Keratinocyte (primary cell): Measurements from ENCODE around the gene ERI2. TPM values are rescaled to one million over a fixed set of nuclear protein-coding genes. Genes with fewer than 3 reads are reported as not detected.

Source experiments
- DNase-seq: peaks from one replicate; pipeline ENCODE4 v3.0.0-alpha.2; 2011; ENCODE audit warnings: low read depth, missing footprints, low spot score
- FAIRE-seq: peaks from 2 replicates; lab custom pipeline; 2011; peaks lifted over from hg19 to GRCh38; lab: Jason Lieb, UNC
- H2AFZ ChIP-seq: 2 replicates; pipeline ENCODE4 v1.6.0; 2012; ENCODE audit warnings: low read length, control low read depth, inconsistent platforms; ENCODE audit not compliant: control insufficient read depth
- H3K27ac ChIP-seq: 2 replicates; pipeline ENCODE4 v1.5.1; 2011; ENCODE audit warnings: low read length; ENCODE audit not compliant: control insufficient read depth, insufficient read depth
- H3K27me3 ChIP-seq: 3 replicates; pipeline ENCODE4 v1.6.0; 2011; ENCODE audit warnings: low read length; ENCODE audit not compliant: control insufficient read depth, insufficient read depth; ENCODE audit errors: extremely low read depth
- H3K36me3 ChIP-seq, 2 experiments: 2 replicates in 1 of 2; 3 replicates in 1 of 2; pipeline ENCODE4 v1.5.1; 2011; ENCODE audit warnings: low read length in 2 of 2, mild to moderate bottlenecking in 1 of 2; ENCODE audit not compliant: control insufficient read depth in 2 of 2, insufficient read depth in 2 of 2; ENCODE audit errors: extremely low read depth in 1 of 2
- H3K4me1 ChIP-seq: 3 replicates; pipeline ENCODE4 v1.5.1; 2011; ENCODE audit warnings: low read length; ENCODE audit not compliant: control insufficient read depth, insufficient read depth; ENCODE audit errors: extremely low read depth
- H3K4me2 ChIP-seq: 3 replicates; pipeline ENCODE4 v1.6.0; 2011; ENCODE audit warnings: low read depth, low read length; ENCODE audit not compliant: control insufficient read depth, insufficient read depth; ENCODE audit errors: extremely low read depth
- H3K4me3 ChIP-seq, 3 experiments: fragments of 200-600 bp in 1 of 3; sonication (generic) in 1 of 3; 2 replicates in 2 of 3; 3 replicates in 1 of 3; pipeline ENCODE4 v1.5.1; 2011 to 2016; ENCODE audit warnings: low read length in 3 of 3, mild to moderate bottlenecking in 3 of 3, control low read depth in 2 of 3, inconsistent platforms in 1 of 3, low read depth in 1 of 3, mixed read lengths in 1 of 3, mixed run types in 1 of 3, moderate library complexity in 1 of 3; ENCODE audit not compliant: control insufficient read depth in 2 of 3, insufficient read depth in 2 of 3; ENCODE audit errors: extremely low read depth in 1 of 3
- H3K79me2 ChIP-seq: 2 replicates; pipeline ENCODE4 v1.6.0; 2012; ENCODE audit warnings: low read length; ENCODE audit not compliant: control insufficient read depth, insufficient read depth
- H3K9ac ChIP-seq: 3 replicates; pipeline ENCODE4 v1.6.0; 2011; ENCODE audit warnings: low read length; ENCODE audit not compliant: control insufficient read depth, insufficient read depth; ENCODE audit errors: extremely low read depth
- H3K9me1 ChIP-seq: 3 replicates; pipeline ENCODE4 v1.6.0; 2011; ENCODE audit warnings: low read length; ENCODE audit not compliant: control insufficient read depth, insufficient read depth; ENCODE audit errors: extremely low read depth
- H3K9me3 ChIP-seq: 2 replicates; pipeline ENCODE4 v1.5.1; 2012; ENCODE audit warnings: low read depth, low read length; ENCODE audit not compliant: control insufficient read depth
- H4K20me1 ChIP-seq: 3 replicates; pipeline ENCODE4 v1.6.0; 2011; ENCODE audit warnings: low read length; ENCODE audit not compliant: control insufficient read depth, insufficient read depth; ENCODE audit errors: extremely low read depth
- EZH2 ChIP-seq: IDR thresholded peaks from one replicate; pipeline ENCODE4 v1.6.1; 2012; ENCODE audit warnings: inconsistent platforms, mild to moderate bottlenecking, low read length, moderate library complexity
- dilution Hi-C: fragments of 300-500 bp; cut with MboI; formaldehyde crosslinking; loops from one replicate; pipeline ENCODE4 v1.7.0; 2020; ENCODE audit warnings: low sequenced_read_pairs; ENCODE audit not compliant: extremely low pct_ligation_motif_present
- polyA plus RNA-seq, 5 experiments: library from polyadenylated mRNA; depleted of rRNA in 3 of 5; stranded (reverse) in 3 of 5; stranded (forward) in 1 of 5; unstranded in 1 of 5; fragments of >200 nt; gene quantifications; 1 replicate in 1 of 5; 2 replicates in 3 of 5; 3 replicates in 1 of 5; pipeline versions ENCODE4 v1.2.1 to v1.2.3, GENCODE V29; 2011 to 2012; ENCODE audit warnings: missing spikeins in 2 of 5, low read depth in 1 of 5, low replicate concordance in 1 of 5
- TF ChIP-seq, protein P1 (sequence below), 3 experiments: IDR thresholded peaks in 1 of 3; conservative IDR thresholded peaks in 1 of 3; optimal IDR thresholded peaks in 1 of 3; 2 replicates in 2 of 3; 3 replicates in 1 of 3; pipeline versions ENCODE3 to v1.5.1; 2011; ENCODE audit warnings: low read length in 3 of 3, mild to moderate bottlenecking in 3 of 3, moderate library complexity in 2 of 3, control low read depth in 1 of 3, inconsistent platforms in 1 of 3; ENCODE audit not compliant: insufficient read depth in 2 of 3; ENCODE audit errors: extremely low read depth in 1 of 3

The ERI2 gene
- polyA plus RNA-seq, 1 donor (not counting 4 experiments of a cell fraction or from before 2014, with no cell fraction given) = 19.5 TPM

DNA sequence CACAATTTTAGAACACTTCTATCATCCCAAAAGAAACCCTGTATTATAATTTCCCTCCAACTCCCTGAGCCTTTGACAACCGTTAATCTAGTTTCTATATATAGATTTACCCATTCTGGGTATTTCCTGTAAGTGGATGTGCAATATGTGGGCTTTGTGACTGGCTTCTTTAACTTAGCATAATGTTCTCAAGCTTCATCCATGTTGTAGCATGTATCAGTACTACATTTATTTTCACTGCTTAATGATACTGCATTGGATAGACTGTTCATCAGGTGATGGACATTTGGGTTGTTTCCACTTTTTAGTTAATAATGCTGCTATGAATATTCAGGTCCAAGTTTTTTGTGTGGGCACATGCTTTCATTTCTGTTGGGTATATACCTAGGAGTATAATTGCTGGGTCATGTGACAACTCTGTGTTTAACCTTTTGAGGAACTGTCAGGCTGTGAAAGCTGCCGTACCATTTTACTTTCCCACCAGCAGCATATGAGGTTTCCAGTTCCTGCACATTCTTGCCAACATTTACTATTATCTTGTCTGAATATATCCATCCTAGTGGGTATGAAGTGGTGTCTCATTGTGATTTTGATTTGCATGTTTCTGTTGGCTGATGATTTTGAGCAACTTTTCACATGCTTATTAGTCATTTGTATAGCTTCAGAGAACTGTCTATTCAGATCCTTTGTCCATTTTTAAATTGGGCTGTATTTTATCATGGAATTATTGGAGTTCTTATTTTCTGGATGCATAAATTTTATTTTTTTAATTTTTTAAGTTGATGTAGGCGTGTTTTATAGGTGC lies 16.5 kb upstream of the ERI2 start:
- dilution Hi-C loops = no loop called here
- Histone ChIP-seq H3K4me3 (no peak overlapping the region), H3K27ac (no peak overlapping the region), H3K79me2 (no peaks in the 10 kb centered on the region), H4K20me1 (no peaks in the 10 kb centered on the region), H2AFZ (no peak overlapping the region), H3K27me3 (no peaks in the 10 kb centered on the region), H3K9ac (no peak overlapping the region), H3K9me3 (no peaks in the 10 kb centered on the region), H3K4me1 (no peaks in the 10 kb centered on the region), H3K9me1 (no peaks in the 10 kb centered on the region), H3K4me2 (no peak overlapping the region), H3K36me3 (peaks cover 1 to 5% of the 10 kb centered on the region in 2 experiments)
- TF ChIP-seq, protein P1, sequence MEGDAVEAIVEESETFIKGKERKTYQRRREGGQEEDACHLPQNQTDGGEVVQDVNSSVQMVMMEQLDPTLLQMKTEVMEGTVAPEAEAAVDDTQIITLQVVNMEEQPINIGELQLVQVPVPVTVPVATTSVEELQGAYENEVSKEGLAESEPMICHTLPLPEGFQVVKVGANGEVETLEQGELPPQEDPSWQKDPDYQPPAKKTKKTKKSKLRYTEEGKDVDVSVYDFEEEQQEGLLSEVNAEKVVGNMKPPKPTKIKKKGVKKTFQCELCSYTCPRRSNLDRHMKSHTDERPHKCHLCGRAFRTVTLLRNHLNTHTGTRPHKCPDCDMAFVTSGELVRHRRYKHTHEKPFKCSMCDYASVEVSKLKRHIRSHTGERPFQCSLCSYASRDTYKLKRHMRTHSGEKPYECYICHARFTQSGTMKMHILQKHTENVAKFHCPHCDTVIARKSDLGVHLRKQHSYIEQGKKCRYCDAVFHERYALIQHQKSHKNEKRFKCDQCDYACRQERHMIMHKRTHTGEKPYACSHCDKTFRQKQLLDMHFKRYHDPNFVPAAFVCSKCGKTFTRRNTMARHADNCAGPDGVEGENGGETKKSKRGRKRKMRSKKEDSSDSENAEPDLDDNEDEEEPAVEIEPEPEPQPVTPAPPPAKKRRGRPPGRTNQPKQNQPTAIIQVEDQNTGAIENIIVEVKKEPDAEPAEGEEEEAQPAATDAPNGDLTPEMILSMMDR (optimal IDR thresholded peaks at IDR 0.05 in 1 of 3, IDR thresholded peaks at IDR 0.05 in 1 of 3, conservative IDR thresholded peaks at IDR 0.05 in 1 of 3; ENCODE audit: extremely low read depth in 1 of 3, insufficient read depth in 2 of 3, low read length in 3 of 3) = no peak
- TF ChIP-seq EZH2 = no peak
- no peak for FAIRE-seq
- no peak for DNase-seq

DNA sequence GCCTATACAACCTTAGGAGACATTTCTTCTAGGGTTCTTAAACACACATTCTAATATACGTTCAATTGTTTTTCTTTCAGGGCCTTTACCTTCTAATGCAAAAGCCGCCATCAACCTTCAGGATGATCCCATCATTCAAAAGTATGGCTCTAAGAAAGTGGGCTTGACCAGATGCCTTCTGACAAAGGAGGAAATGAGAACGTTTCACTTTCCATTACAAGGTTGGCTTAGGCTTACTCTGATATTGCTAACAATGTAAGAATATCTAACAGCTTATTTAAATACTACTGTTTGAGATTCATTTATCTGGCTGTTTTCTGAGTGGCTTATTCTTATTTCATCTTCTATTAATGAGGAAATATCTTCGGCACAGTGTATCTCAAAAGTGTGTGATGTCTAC lies 15.4 kb upstream of the ERI2 start:
- Histone ChIP-seq H3K36me3 (peaks cover 1 to 3% of the 10 kb centered on the region in 2 experiments), H3K9ac (no peak overlapping the region), H3K79me2 (no peaks in the 10 kb centered on the region), H3K27ac (no peak overlapping the region), H4K20me1 (no peaks in the 10 kb centered on the region), H3K9me3 (no peaks in the 10 kb centered on the region), H3K4me2 (no peak overlapping the region), H3K9me1 (no peaks in the 10 kb centered on the region), H3K4me3 (no peak overlapping the region), H3K4me1 (no peaks in the 10 kb centered on the region), H3K27me3 (no peaks in the 10 kb centered on the region), H2AFZ (no peak overlapping the region)
- FAIRE-seq = no peak
- DNase-seq = no peak
- TF ChIP-seq, protein P1 (optimal IDR thresholded peaks at IDR 0.05 in 1 of 3, IDR thresholded peaks at IDR 0.05 in 1 of 3, conservative IDR thresholded peaks at IDR 0.05 in 1 of 3; ENCODE audit: extremely low read depth in 1 of 3, insufficient read depth in 2 of 3, low read length in 3 of 3) = no peak
- TF ChIP-seq EZH2 = no peak
- dilution Hi-C loops = no loop called here
